ENCODE results near the gene PNMA8C.
"Not testable (repeated sequence)": the region's sequence is repeated elsewhere in the genome, so short reads cannot be mapped to it uniquely, and the experiment has no call there.

The PNMA8C gene

GRCh38 chr19:46388311-46389095 is 40.2 kb downstream of the PNMA8C start:
- no peak for DNase-seq

- DNase-seq, result no peak
These were observed 41.0 kb downstream of the PNMA8C start for GRCh38 chr19:46387713-46388130.

- no peak for DNase-seq
These were observed 41.6 kb downstream of the PNMA8C start for GRCh38 chr19:46386996-46387712.

- DNase-seq, result no peak
These were observed 42.6 kb downstream of the PNMA8C start for GRCh38 chr19:46386151-46386550.

GRCh38 chr19:46385636-46386035 is 43.1 kb downstream of the PNMA8C start:
- DNase-seq, result no peak

GRCh38 chr19:46384396-46384795 is 44.3 kb downstream of the PNMA8C start:
- DNase-seq, result no peak

- no peak for DNase-seq
These were observed 44.9 kb downstream of the PNMA8C start for GRCh38 chr19:46383846-46384245.

GRCh38 chr19:46383171-46383815 is 45.4 kb downstream of the PNMA8C start:
- DNase-seq, result no peak

GRCh38 chr19:46381756-46382345 is 46.9 kb downstream of the PNMA8C start:
- no peak for DNase-seq

- DNase-seq, result no peak
These were observed 47.4 kb downstream of the PNMA8C start for GRCh38 chr19:46381346-46381745.

GRCh38 chr19:46380690-46381089 is 48.0 kb downstream of the PNMA8C start:
- DNase-seq, result no peak

GRCh38 chr19:46378268-46378667 is 50.5 kb downstream of the PNMA8C start:
- DNase-seq, result no peak

- no peak for DNase-seq
These were observed 52.2 kb downstream of the PNMA8C start for GRCh38 chr19:46376241-46377153.

GRCh38 chr19:46375476-46376067 is 53.2 kb downstream of the PNMA8C start:
- DNase-seq, result not testable (repeated sequence)

Data from NCI-H2029 treated with DMSO at 0.1 percent for 48 hours (cell line).